T-cell (primary cell): ENCODE measurements around the gene TXK. TPM values are rescaled to one million over a fixed set of nuclear protein-coding genes. Genes with fewer than 3 reads are reported as not detected.

Experiments
- ATAC-seq, 4 experiments: fragments of 200-7000 bp in 3 of 4; fragments of 150-1000 bp in 1 of 4; cut with Tn5 transposase; replicated peaks in 1 of 4; 1 replicate in 3 of 4; 2 replicates in 1 of 4; pipeline ENCODE4 v1.10.0; 2021; ENCODE audit warnings: moderate library complexity in 3 of 4, mild to moderate bottlenecking in 2 of 4, moderate number of reproducible peaks in 1 of 4
- CTCF ChIA-PET, 2 donors: fragments of 300-600 bp; sonication (Branson Sonifier 250); formaldehyde crosslinking; loops; one replicate each; lab custom pipeline; 2022; ENCODE audit warnings: antibody characterized with exemption in 2 of 2; lab: Charles Lee
- POLR2A ChIA-PET, 2 donors: fragments of 300-600 bp; sonication (Branson Sonifier 250); formaldehyde crosslinking; loops; one replicate each; lab custom pipeline; 2022; ENCODE audit warnings: antibody characterized with exemption in 2 of 2; lab: Charles Lee
- DNase-seq, 35 experiments: peaks; one replicate each; pipeline versions ENCODE4 v3.0.0 to v3.0.0-alpha.2; 2013 to 2023
- H3K27ac ChIP-seq: one replicate; pipeline ENCODE4 v1.5.1; 2013; ENCODE audit warnings: low read length
- H3K27me3 ChIP-seq, 2 experiments: replicated peaks in 1 of 2; 1 replicate in 1 of 2; 2 replicates in 1 of 2; pipeline versions ENCODE4 v1.6.1 to v1.7.0; 2013; ENCODE audit warnings: low read length in 1 of 2, mixed read lengths in 1 of 2; ENCODE audit not compliant: control insufficient read depth in 2 of 2, insufficient read depth in 2 of 2; ENCODE audit errors: extremely low read depth in 1 of 2
- H3K36me3 ChIP-seq, 2 donors: 1 replicate in 1 of 2; 2 replicates in 1 of 2; pipeline versions ENCODE4 v1.6.1 to v1.7.0; 2013; ENCODE audit warnings: low read length in 1 of 2; ENCODE audit not compliant: control insufficient read depth in 2 of 2, insufficient read depth in 1 of 2; ENCODE audit errors: extremely low read depth in 1 of 2
- H3K4me1 ChIP-seq, 2 experiments: 1 replicate in 1 of 2; 2 replicates in 1 of 2; pipeline versions ENCODE4 v1.6.1 to v1.7.0; 2013; ENCODE audit warnings: low read length in 2 of 2, mixed read lengths in 1 of 2; ENCODE audit not compliant: insufficient read depth in 2 of 2, control insufficient read depth in 1 of 2; ENCODE audit errors: extremely low read depth in 1 of 2
- H3K4me3 ChIP-seq, 2 donors: 1 replicate in 1 of 2; 2 replicates in 1 of 2; pipeline versions ENCODE4 v1.5.1 to v1.7.0; 2013; ENCODE audit warnings: mild to moderate bottlenecking in 2 of 2, low read length in 1 of 2, moderate library complexity in 1 of 2; ENCODE audit not compliant: control insufficient read depth in 1 of 2; ENCODE audit errors: extremely low read depth in 1 of 2
- H3K9me3 ChIP-seq: 2 replicates; pipeline ENCODE4 v1.7.0; 2013
- H3K27ac Mint-ChIP-seq, 2 donors: one replicate each; pipeline ENCODE4 v1.8.0; 2020 to 2021; ENCODE audit warnings: mild to moderate bottlenecking in 2 of 2, mixed read lengths in 2 of 2
- H3K27me3 Mint-ChIP-seq, 2 donors: one replicate each; pipeline ENCODE4 v1.8.0; 2021 to 2022; ENCODE audit warnings: mixed read lengths in 2 of 2
- H3K36me3 Mint-ChIP-seq: one replicate; pipeline ENCODE4 v1.8.0; 2021; ENCODE audit warnings: mixed read lengths
- H3K4me1 Mint-ChIP-seq, 3 donors: one replicate each; pipeline ENCODE4 v1.8.0; 2020 to 2022; ENCODE audit warnings: mixed read lengths in 3 of 3, mild to moderate bottlenecking in 1 of 3
- H3K4me3 Mint-ChIP-seq, 3 donors: one replicate each; pipeline ENCODE4 v1.8.0; 2020 to 2022; ENCODE audit warnings: mild to moderate bottlenecking in 3 of 3, mixed read lengths in 3 of 3, moderate library complexity in 3 of 3
- H3K9me3 Mint-ChIP-seq, 3 donors: one replicate each; pipeline ENCODE4 v1.8.0; 2020 to 2022; ENCODE audit warnings: mixed read lengths in 3 of 3
- WGBS: methylation state at CpG from one replicate; pipeline ENCODE4 v1.1.5; 2013; ENCODE audit warnings: missing lambda C conversion rate; ENCODE audit not compliant: insufficient coverage; 5-methylcytosine and 5-hydroxymethylcytosine counted together
- total RNA-seq, 35 experiments: library from RNA in 6 of 35; stranded (reverse) in 6 of 35; fragments of 120-200 nt in 1 of 35; gene quantifications; one replicate each; pipeline versions ENCODE4 v1.2.1 to v1.2.4 and lab custom pipeline; 2013 to 2026

Gene TXK
- total RNA-seq, 5 donors from 2014 or later (not counting 1 experiment from before 2014, with no cell fraction given), result 55.3 to 161 (median 77.9) TPM

- no peak overlapping the region for H3K27ac Mint-ChIP-seq
- DNase-seq (no peak), ATAC-seq (no peak)
- H3K27ac ChIP-seq, result no peak overlapping the region
- H3K4me1 ChIP-seq, result peaks cover 6 to 12% of the 10 kb centered on the region in 2 experiments
- H3K27me3 Mint-ChIP-seq, result peaks cover 9 to 17% of the 10 kb centered on the region in 2 donors
- H3K9me3 Mint-ChIP-seq, result no peaks in the 10 kb centered on the region
- no peak overlapping the region for H3K4me3 Mint-ChIP-seq
- CTCF ChIA-PET, result no interaction called here
- WGBS, result no CpG with 5 or more reads among the region's 1 CpG
- no peaks in the 10 kb centered on the region for H3K36me3 ChIP-seq
- no peaks in the 10 kb centered on the region for H3K36me3 Mint-ChIP-seq
- H3K27me3 ChIP-seq, result peaks cover 8 to 27% of the 10 kb centered on the region in 2 experiments
- H3K9me3 ChIP-seq, result no peaks in the 10 kb centered on the region
- no peak overlapping the region for H3K4me3 ChIP-seq
- POLR2A ChIA-PET, result no interaction called here
- H3K4me1 Mint-ChIP-seq, result peaks cover 6 to 9% (median 7%) of the 10 kb centered on the region in 3 donors
Measured at GRCh38 chr4:48021100-48021499, 113.0 kb downstream of the TXK start.

DNA sequence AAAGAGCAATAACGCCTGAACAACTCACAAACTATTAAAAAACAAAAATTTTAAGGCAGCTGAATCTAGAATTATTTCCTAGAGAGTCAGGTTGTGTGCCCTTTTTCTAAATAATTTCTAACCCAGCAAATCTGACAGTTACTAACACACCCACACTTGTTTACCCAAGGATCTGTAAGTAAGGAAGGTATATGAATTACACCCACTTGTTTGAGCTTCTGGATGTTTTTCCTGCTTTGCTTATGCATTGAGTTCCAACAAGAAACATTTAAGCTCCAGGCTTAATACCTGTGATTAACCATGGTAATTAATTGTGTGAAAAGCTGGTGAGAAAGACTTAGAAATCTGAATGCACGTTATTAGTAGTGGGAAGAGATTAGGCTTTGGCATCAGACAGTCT lies 115.9 kb downstream of the TXK start:
- Mint-ChIP-seq H3K4me3 (peak overlapping the region in 1 of 3 donors; percentile 85), H3K27ac (no peak overlapping the region), H3K27me3 (peaks cover 5 to 10% of the 10 kb centered on the region in 2 donors), H3K4me1 (peaks cover 10 to 15% (median 12%) of the 10 kb centered on the region in 3 donors), H3K36me3 (no peaks in the 10 kb centered on the region), H3K9me3 (no peaks in the 10 kb centered on the region)
- Histone ChIP-seq H3K9me3 (no peaks in the 10 kb centered on the region), H3K27ac (no peak overlapping the region), H3K4me1 (peaks cover 7 to 20% of the 10 kb centered on the region in 2 experiments), H3K4me3 (no peak overlapping the region), H3K36me3 (no peaks in the 10 kb centered on the region), H3K27me3 (peaks cover 10 to 25% of the 10 kb centered on the region in 2 experiments)
- WGBS, result no CpG with 5 or more reads among the region's 2 CpGs
- CTCF ChIA-PET, result interaction anchor here (0.6 to 3.1 kb wide), 8 partner anchors 12 to 533 kb away, joined by 3 to 18 read pairs (median 3); partner anchors contain the start of gene ATP10D (in 1 of the 2)
- DNase-seq, result no peak
- POLR2A ChIA-PET, result interaction anchor here in 1 of 2 donors (0.5 kb wide), 1 partner anchor 102 kb away, joined by 3 read pairs; no protein-coding TSS in a partner anchor
- no peak for ATAC-seq

DNA sequence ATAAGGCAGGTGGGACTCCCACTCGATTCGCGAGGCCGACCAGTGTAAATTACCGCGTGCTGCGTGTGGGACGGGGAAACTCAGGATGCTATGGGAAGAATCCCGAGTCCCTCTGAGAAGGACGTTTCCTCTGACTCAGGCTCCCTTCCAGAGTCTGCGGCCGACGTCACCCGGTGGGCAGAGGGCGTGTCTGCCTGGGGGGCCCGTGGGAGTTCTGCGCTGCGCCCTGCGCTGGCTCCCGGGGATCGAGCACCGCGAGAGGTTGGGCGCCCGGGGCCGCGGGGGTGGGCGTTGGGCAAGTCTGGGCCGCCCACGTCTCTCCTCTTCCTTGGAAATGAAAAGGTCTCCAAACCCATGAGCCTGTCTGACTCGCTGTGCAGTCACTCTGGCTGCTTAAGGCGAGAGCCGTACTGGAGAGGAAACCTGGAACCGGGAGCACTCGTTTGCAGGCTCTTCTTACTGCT lies 116.9 kb downstream of the TXK start:
- H3K9me3 Mint-ChIP-seq, result no peaks in the 10 kb centered on the region
- peak overlapping the region; percentile 62 to 74 for H3K4me3 ChIP-seq
- H3K27me3 Mint-ChIP-seq, result peaks cover 3 to 7% of the 10 kb centered on the region in 2 donors
- no peaks in the 10 kb centered on the region for H3K36me3 Mint-ChIP-seq
- H3K4me1 ChIP-seq, result peaks cover 7 to 20% of the 10 kb centered on the region in 2 experiments
- peaks cover 10 to 21% of the 10 kb centered on the region in 2 experiments for H3K27me3 ChIP-seq
- H3K4me3 Mint-ChIP-seq, result peak overlapping the region; percentile 83 to 85 (median 83)
- no peaks in the 10 kb centered on the region for H3K9me3 ChIP-seq
- WGBS, result 5% methylated on average over 32 of the region's 35 CpGs
- POLR2A ChIA-PET, result no interaction called here
- CTCF ChIA-PET, result interaction anchor here (2.4 to 3.1 kb wide), 2 partner anchors 16 to 17 kb away, joined by 8 to 18 read pairs; no protein-coding TSS in a partner anchor
- H3K36me3 ChIP-seq, result no peaks in the 10 kb centered on the region
- H3K27ac ChIP-seq, result no peak overlapping the region
- H3K27ac Mint-ChIP-seq, result no peak overlapping the region
- H3K4me1 Mint-ChIP-seq, result peaks cover 10 to 15% (median 12%) of the 10 kb centered on the region in 3 donors
- ATAC-seq, result peak; percentile 4 to 25 (median 14)
- DNase-seq, result peak in 6 of 35 experiments; percentile 2 to 28 (median 8)

Other genes starting within 250 kb of the TXK start
- 10 to 100 TPM; 11.6 to 17.9 (median 16.1) TPM for gene NFXL1, start 219.7 kb downstream of the TXK start, total RNA-seq
- under 1 TPM in 1 of 5 donors, not detected in 4; 0.54 TPM for gene CNGA1, start 117.6 kb downstream of the TXK start, total RNA-seq
- 1 to 10 TPM in 2 of 5 donors, under 1 TPM in 3; 0.77 to 2.9 (median 0.80) TPM for gene NIPAL1, start 117.5 kb downstream of the TXK start, total RNA-seq
- 1 to 10 TPM; 1.7 to 5.4 (median 2.5) TPM for gene TEC, start 135.6 kb upstream of the TXK start, total RNA-seq
- 10 to 100 TPM; 61.5 to 75.2 (median 70.5) TPM for gene SLAIN2, start 207.3 kb upstream of the TXK start, total RNA-seq